SK-N-SH (cell line): ENCODE measurements around the gene ORC3.

Experiments
- EP300 ChIP-seq, 2 experiments: IDR thresholded peaks; 2 replicates each; pipeline versions ENCODE4 v1.4.0 to v1.6.1; 2012; ENCODE audit warnings: borderline replicate concordance in 1 of 2, low read depth in 1 of 2, low read length in 1 of 2
- EZH2phosphoT487 ChIP-seq: fragments of 200-600 bp; sonication (generic); IDR thresholded peaks from 2 replicates; pipeline ENCODE4 v1.6.1; 2017; ENCODE audit warnings: low read depth, mixed run types, mild to moderate bottlenecking, antibody characterized with exemption, moderate library complexity, borderline replicate concordance
- RAD21 ChIP-seq: IDR thresholded peaks from 2 replicates; pipeline ENCODE4 v1.6.1; 2012; ENCODE audit warnings: mild to moderate bottlenecking, low read length
- SMC3 ChIP-seq: IDR thresholded peaks from 2 replicates; pipeline ENCODE4 v1.6.1; 2012; ENCODE audit warnings: low read depth, low read length, improper control_type of control experiment
- TF ChIP-seq, protein P1 (sequence below): fragments of 200-600 bp; sonication (generic); IDR thresholded peaks from 2 replicates; pipeline ENCODE4 v1.6.1; 2017; ENCODE audit warnings: antibody characterized with exemption, mild to moderate bottlenecking, moderate library complexity

DNA sequence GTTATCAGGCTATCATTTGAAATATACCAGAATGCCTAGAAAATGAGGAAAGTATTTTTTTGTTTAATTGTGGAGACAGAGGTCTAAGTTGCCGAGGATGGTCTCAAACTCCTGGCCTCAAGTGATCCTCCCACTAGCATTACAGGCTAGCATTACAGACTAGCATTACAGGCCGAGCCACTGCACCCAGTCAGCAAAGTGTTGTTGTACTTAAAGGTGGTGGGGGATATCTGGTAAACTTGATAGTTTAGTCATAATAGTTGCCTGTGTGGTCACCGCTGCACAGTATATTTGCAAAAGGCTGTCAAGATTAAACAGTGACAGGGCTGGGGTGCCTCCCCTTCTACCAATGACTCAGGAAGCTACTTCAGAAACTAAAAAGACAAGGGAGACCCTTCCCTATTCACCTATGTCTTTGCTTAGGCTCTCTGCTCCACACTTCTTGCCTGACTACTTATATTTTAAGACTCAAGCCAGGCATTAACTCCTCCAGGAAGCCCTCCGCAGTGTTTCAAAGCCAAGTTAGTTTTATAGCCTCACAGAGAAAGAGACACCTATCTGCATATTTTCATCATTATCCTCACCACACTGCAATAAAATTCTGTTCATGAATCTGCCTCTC is 115.2 kb downstream of the ORC3 start:
- no peak for TF ChIP-seq SMC3
- TF ChIP-seq EP300 (IDR thresholded peaks at IDR 0.05; ENCODE audit: borderline replicate concordance in 1 of 2, low read depth in 1 of 2, low read length in 1 of 2) = no peak
- TF ChIP-seq RAD21 = no peak
- TF ChIP-seq EZH2phosphoT487 = no peak
- TF ChIP-seq, protein P1, sequence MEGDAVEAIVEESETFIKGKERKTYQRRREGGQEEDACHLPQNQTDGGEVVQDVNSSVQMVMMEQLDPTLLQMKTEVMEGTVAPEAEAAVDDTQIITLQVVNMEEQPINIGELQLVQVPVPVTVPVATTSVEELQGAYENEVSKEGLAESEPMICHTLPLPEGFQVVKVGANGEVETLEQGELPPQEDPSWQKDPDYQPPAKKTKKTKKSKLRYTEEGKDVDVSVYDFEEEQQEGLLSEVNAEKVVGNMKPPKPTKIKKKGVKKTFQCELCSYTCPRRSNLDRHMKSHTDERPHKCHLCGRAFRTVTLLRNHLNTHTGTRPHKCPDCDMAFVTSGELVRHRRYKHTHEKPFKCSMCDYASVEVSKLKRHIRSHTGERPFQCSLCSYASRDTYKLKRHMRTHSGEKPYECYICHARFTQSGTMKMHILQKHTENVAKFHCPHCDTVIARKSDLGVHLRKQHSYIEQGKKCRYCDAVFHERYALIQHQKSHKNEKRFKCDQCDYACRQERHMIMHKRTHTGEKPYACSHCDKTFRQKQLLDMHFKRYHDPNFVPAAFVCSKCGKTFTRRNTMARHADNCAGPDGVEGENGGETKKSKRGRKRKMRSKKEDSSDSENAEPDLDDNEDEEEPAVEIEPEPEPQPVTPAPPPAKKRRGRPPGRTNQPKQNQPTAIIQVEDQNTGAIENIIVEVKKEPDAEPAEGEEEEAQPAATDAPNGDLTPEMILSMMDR = no peak
